ENCODE data around the gene LRRC8B.

GRCh38 chr1:89566761-89567174 is 42.1 kb downstream of the LRRC8B start:
- TF ChIP-seq CTCF (IDR thresholded peaks at IDR 0.05; ENCODE audit: borderline replicate concordance, extremely low read depth, low read length, poor library complexity, severe bottlenecking) (no peak), EZH2 (IDR thresholded peaks at IDR 0.05; ENCODE audit: borderline replicate concordance, low read depth, low read length, severe bottlenecking) (no peak)

All from DND-41 (cell line).